HepG2 (cell line): ENCODE data around the gene EIF5. TPM values are rescaled to one million over a fixed set of nuclear protein-coding genes. Genes with fewer than 3 reads are reported as not detected.

Experiments used
- ATAC-seq: fragments of 200-7000 bp; cut with Tn5 transposase; 3 replicates; pipeline ENCODE4 v1.9.1; 2020; ENCODE audit warnings: mild to moderate bottlenecking, moderate library complexity
- BruUV-seq: library from RNA; stranded (reverse); fragments of 400-500 nt; replicated peaks from 2 replicates; lab custom pipeline; 2021; lab: Mats Ljungman, UMichigan
- CTCF ChIA-PET: fragments of 300-600 bp; formaldehyde crosslinking; extraction: SDS; loops from one replicate; lab custom pipeline; 2021; ENCODE audit warnings: low total read pairs, inconsistent platforms, low intra/inter-chr PET ratio; lab: Yijun Ruan, JAX
- POLR2A ChIA-PET: fragments of 350-600 bp; sonication (Branson Sonifier 250); formaldehyde crosslinking; loops from one replicate; lab custom pipeline; 2020; ENCODE audit warnings: antibody characterized with exemption, inconsistent platforms; lab: Yijun Ruan, JAX
- DNase-seq: peaks from one replicate; pipeline ENCODE4 v3.0.0-alpha.2; 2015; ENCODE audit warnings: low spot score
- FAIRE-seq: peaks from 3 replicates; lab custom pipeline; 2011; peaks lifted over from hg19 to GRCh38; lab: Jason Lieb, UNC
- H2AFZ ChIP-seq: one replicate; pipeline ENCODE4 v1.6.1; 2011; ENCODE audit warnings: low read length, inconsistent platforms
- H3K27ac ChIP-seq: fragments of 300-600 bp; 3 replicates; pipeline ENCODE4 v1.8.0; 2011; ENCODE audit warnings: mixed run types, mild to moderate bottlenecking, mixed read lengths, low read length, inconsistent platforms; ENCODE audit not compliant: insufficient read depth; ENCODE audit errors: extremely low read length
- H3K27me3 ChIP-seq, 2 experiments: fragments of 200-600 bp in 1 of 2; 2 replicates in 1 of 2; 3 replicates in 1 of 2; pipeline versions ENCODE4 v1.6.0 to v1.8.0; 2011; ENCODE audit warnings: low read length in 2 of 2, mild to moderate bottlenecking in 2 of 2, moderate library complexity in 2 of 2, inconsistent platforms in 1 of 2; ENCODE audit not compliant: insufficient read depth in 2 of 2, control insufficient read depth in 1 of 2
- H3K36me3 ChIP-seq, 2 experiments: fragments of 200-600 bp in 1 of 2; replicated peaks in 1 of 2; 2 replicates in 1 of 2; 3 replicates in 1 of 2; pipeline versions ENCODE4 v1.5.1 to v1.8.0; 2011; ENCODE audit warnings: low read length in 2 of 2, inconsistent platforms in 1 of 2; ENCODE audit not compliant: insufficient read depth in 2 of 2, control insufficient read depth in 1 of 2
- H3K4me1 ChIP-seq: 2 replicates; pipeline ENCODE4 v1.5.1; 2012; ENCODE audit warnings: low read length, inconsistent platforms; ENCODE audit not compliant: insufficient read depth
- H3K4me2 ChIP-seq: 2 replicates; pipeline ENCODE4 v1.6.0; 2011; ENCODE audit warnings: low read depth, low read length, inconsistent platforms
- H3K4me3 ChIP-seq, 3 experiments: fragments of 200-600 bp in 1 of 3; sonication (generic), shearing (Covaris generic) in 1 of 3; replicated peaks in 1 of 3; 2 replicates each; pipeline ENCODE4 v1.5.1; 2011 to 2016; ENCODE audit warnings: low read length in 3 of 3, inconsistent platforms in 2 of 3, low read depth in 2 of 3, mild to moderate bottlenecking in 2 of 3, control low read depth in 1 of 3, mixed read lengths in 1 of 3; ENCODE audit not compliant: insufficient read depth in 1 of 3
- H3K79me2 ChIP-seq: one replicate; pipeline ENCODE4 v1.6.1; 2011; ENCODE audit warnings: low read length, inconsistent platforms; ENCODE audit not compliant: insufficient read depth
- H3K9ac ChIP-seq: 2 replicates; pipeline ENCODE4 v1.6.0; 2011; ENCODE audit warnings: mild to moderate bottlenecking, low read depth, low read length, inconsistent platforms; ENCODE audit not compliant: insufficient read depth
- H3K9me3 ChIP-seq: 2 replicates; pipeline ENCODE4 v1.5.1; 2012; ENCODE audit warnings: mild to moderate bottlenecking, low read length
- H4K20me1 ChIP-seq: 2 replicates; pipeline ENCODE4 v1.6.0; 2011; ENCODE audit warnings: inconsistent platforms, mild to moderate bottlenecking, low read length, moderate library complexity; ENCODE audit not compliant: insufficient read depth
- FOXJ3 ChIP-seq: sonication (generic); formaldehyde crosslinking; IDR thresholded peaks from 2 replicates; pipeline ENCODE4 v1.4.0; 2020; ENCODE audit warnings: missing genetic modification reagents, mild to moderate bottlenecking, borderline replicate concordance
- HNRNPLL ChIP-seq: fragments of 200-400 bp; formaldehyde crosslinking; IDR thresholded peaks from 2 replicates; pipeline ENCODE4 v1.6.1; 2017; ENCODE audit warnings: mild to moderate bottlenecking, low read depth, low read length; ENCODE audit not compliant: poor library complexity, severe bottlenecking
- SETDB1 ChIP-seq: sonication (generic); formaldehyde crosslinking; IDR thresholded peaks from 2 replicates; pipeline ENCODE4 v1.5.1; 2020; ENCODE audit warnings: missing genetic modification reagents, mild to moderate bottlenecking, borderline replicate concordance
- ZNF546 ChIP-seq: sonication (generic); formaldehyde crosslinking; conservative IDR thresholded peaks from 2 replicates; pipeline ENCODE4 v1.8.1; 2023; ENCODE audit warnings: mild to moderate bottlenecking, missing genetic modification reagents
- WGBS: methylation state at CpG from one replicate; pipeline ENCODE4 v1.1.6; 2017; ENCODE audit warnings: low lambda C conversion rate; 5-methylcytosine and 5-hydroxymethylcytosine counted together
- in situ Hi-C: cut with HindIII; loops from 2 replicates; pipeline ENCODE4 v1.10.0; 2017; ENCODE audit warnings: low pct_unique_long_range_greater_than_20kb; ENCODE audit not compliant: extremely low pct_ligation_motif_present
- intact Hi-C: fragments of 100-400 bp; cut with micrococcal nuclease; formaldehyde crosslinking; loops from one replicate; pipeline ENCODE4 v1.10.0; 2022; ENCODE audit not compliant: unreplicated experiment
- polyA plus RNA-seq, 8 experiments: library from polyadenylated mRNA; depleted of rRNA in 3 of 8; stranded (reverse) in 7 of 8; unstranded in 1 of 8; fragments of >200 nt; fragmentation: Illumina TruSeq in 4 of 8; extraction: Trizol in 4 of 8; gene quantifications; 2 replicates each; pipeline versions ENCODE4 v1.2.1 to v1.2.3, GENCODE V29; 2011 to 2016; ENCODE audit warnings: low read depth in 4 of 8, missing spikeins in 1 of 8, mixed read lengths in 1 of 8; ENCODE audit not compliant: insufficient read depth in 1 of 8
- total RNA-seq, 5 experiments: library from RNA; depleted of rRNA; stranded (reverse); fragments of >200 nt; fragmentation: Illumina TruSeq; extraction: Trizol; gene quantifications; 2 replicates each; pipeline ENCODE4 v1.2.3, GENCODE V29; 2016; ENCODE audit warnings: low read depth in 1 of 5
- TF ChIP-seq, protein P1 (sequence below): sonication (generic); formaldehyde crosslinking; conservative IDR thresholded peaks from 2 replicates; pipeline ENCODE4 v1.4.0; 2020; ENCODE audit warnings: missing genetic modification reagents
- TF ChIP-seq, protein P2 (sequence below): IDR thresholded peaks from 2 replicates; pipeline ENCODE4 v1.6.1; 2016; ENCODE audit warnings: low read depth, control low read depth
- TF ChIP-seq, protein P3 (sequence below): sonication (generic); formaldehyde crosslinking; IDR thresholded peaks from 2 replicates; pipeline ENCODE4 v1.4.0; 2020; ENCODE audit warnings: missing genetic modification reagents
- TF ChIP-seq, protein P4 (sequence below): sonication (generic); formaldehyde crosslinking; IDR thresholded peaks from 2 replicates; pipeline ENCODE4 v1.5.0; 2020; ENCODE audit warnings: mild to moderate bottlenecking, missing genetic modification reagents, moderate library complexity

EIF5 gene
- total and polyA plus RNA-seq, 2 of the 13 experiments (the other 11 are each of a cell fraction or from before 2014, with no cell fraction given): 189 to 281 TPM

DNA sequence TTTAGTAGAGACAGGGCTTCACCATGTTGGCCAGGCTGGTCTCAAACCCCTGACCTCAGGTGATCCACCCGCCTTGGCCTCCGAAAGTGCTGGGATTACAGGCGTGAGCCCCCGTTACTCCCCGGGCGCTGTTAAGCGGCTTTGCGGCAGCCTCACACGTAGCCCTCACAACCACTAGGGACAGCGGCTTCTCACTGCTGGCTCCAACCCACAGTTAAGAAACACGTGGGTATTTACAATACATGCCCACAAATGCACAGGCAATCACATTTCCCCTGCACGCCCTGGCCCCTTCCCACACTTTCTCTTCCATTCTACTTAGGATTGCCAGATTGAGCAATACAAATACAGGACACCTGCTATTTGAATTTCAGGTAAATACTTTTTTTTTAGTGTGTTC is 37.0 kb upstream of the EIF5 start:
- CTCF ChIA-PET: no interaction called here
- 17% methylated on average over 11 of the region's 12 CpGs for WGBS
- in situ Hi-C loops: no loop called here
- no peak overlapping the region for H2AFZ ChIP-seq
- POLR2A ChIA-PET: no interaction called here
- DNase-seq (no peak), ATAC-seq (peak; percentile 53; the same call in 2 of the 3 replicates), FAIRE-seq (no peak)
- intact Hi-C loops: loop anchor here (2.0 kb wide), 1 partner anchor 94 kb away; no protein-coding TSS in a partner anchor
- TF ChIP-seq ZNF546 (CRISPR knock-in tag) (no peak), HNRNPLL (peak; percentile 31), SETDB1 (CRISPR knock-in tag) (no peak), FOXJ3 (CRISPR knock-in tag) (no peak)
- TF ChIP-seq, protein P1, sequence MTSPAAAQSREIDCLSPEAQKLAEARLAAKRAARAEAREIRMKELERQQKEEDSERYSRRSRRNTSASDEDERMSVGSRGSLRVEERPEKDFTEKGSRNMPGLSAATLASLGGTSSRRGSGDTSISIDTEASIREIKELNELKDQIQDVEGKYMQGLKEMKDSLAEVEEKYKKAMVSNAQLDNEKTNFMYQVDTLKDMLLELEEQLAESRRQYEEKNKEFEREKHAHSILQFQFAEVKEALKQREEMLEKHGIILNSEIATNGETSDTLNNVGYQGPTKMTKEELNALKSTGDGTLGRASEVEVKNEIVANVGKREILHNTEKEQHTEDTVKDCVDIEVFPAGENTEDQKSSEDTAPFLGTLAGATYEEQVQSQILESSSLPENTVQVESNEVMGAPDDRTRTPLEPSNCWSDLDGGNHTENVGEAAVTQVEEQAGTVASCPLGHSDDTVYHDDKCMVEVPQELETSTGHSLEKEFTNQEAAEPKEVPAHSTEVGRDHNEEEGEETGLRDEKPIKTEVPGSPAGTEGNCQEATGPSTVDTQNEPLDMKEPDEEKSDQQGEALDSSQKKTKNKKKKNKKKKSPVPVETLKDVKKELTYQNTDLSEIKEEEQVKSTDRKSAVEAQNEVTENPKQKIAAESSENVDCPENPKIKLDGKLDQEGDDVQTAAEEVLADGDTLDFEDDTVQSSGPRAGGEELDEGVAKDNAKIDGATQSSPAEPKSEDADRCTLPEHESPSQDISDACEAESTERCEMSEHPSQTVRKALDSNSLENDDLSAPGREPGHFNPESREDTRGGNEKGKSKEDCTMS: no peak
- TF ChIP-seq, protein P2, sequence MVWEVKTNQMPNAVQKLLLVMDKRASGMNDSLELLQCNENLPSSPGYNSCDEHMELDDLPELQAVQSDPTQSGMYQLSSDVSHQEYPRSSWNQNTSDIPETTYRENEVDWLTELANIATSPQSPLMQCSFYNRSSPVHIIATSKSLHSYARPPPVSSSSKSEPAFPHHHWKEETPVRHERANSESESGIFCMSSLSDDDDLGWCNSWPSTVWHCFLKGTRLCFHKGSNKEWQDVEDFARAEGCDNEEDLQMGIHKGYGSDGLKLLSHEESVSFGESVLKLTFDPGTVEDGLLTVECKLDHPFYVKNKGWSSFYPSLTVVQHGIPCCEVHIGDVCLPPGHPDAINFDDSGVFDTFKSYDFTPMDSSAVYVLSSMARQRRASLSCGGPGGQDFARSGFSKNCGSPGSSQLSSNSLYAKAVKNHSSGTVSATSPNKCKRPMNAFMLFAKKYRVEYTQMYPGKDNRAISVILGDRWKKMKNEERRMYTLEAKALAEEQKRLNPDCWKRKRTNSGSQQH (CRISPR knock-in tag): no peak
- TF ChIP-seq, protein P3, sequence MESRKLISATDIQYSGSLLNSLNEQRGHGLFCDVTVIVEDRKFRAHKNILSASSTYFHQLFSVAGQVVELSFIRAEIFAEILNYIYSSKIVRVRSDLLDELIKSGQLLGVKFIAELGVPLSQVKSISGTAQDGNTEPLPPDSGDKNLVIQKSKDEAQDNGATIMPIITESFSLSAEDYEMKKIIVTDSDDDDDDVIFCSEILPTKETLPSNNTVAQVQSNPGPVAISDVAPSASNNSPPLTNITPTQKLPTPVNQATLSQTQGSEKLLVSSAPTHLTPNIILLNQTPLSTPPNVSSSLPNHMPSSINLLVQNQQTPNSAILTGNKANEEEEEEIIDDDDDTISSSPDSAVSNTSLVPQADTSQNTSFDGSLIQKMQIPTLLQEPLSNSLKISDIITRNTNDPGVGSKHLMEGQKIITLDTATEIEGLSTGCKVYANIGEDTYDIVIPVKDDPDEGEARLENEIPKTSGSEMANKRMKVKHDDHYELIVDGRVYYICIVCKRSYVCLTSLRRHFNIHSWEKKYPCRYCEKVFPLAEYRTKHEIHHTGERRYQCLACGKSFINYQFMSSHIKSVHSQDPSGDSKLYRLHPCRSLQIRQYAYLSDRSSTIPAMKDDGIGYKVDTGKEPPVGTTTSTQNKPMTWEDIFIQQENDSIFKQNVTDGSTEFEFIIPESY (CRISPR knock-in tag): peak; percentile 61; the same call in 1 of the 2 replicates
- TF ChIP-seq, protein P4, sequence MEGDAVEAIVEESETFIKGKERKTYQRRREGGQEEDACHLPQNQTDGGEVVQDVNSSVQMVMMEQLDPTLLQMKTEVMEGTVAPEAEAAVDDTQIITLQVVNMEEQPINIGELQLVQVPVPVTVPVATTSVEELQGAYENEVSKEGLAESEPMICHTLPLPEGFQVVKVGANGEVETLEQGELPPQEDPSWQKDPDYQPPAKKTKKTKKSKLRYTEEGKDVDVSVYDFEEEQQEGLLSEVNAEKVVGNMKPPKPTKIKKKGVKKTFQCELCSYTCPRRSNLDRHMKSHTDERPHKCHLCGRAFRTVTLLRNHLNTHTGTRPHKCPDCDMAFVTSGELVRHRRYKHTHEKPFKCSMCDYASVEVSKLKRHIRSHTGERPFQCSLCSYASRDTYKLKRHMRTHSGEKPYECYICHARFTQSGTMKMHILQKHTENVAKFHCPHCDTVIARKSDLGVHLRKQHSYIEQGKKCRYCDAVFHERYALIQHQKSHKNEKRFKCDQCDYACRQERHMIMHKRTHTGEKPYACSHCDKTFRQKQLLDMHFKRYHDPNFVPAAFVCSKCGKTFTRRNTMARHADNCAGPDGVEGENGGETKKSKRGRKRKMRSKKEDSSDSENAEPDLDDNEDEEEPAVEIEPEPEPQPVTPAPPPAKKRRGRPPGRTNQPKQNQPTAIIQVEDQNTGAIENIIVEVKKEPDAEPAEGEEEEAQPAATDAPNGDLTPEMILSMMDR (CRISPR knock-in tag): peak; percentile 28; the same call in 1 of the 2 replicates
- no TSS peak for BruUV-seq
- H3K9ac ChIP-seq: no peak overlapping the region
- no peak overlapping the region for H3K4me3 ChIP-seq
- H3K27me3 ChIP-seq: peaks cover 1 to 18% of the 10 kb centered on the region in 2 experiments; a peak in 3 of 5 replicates
- no peaks in the 10 kb centered on the region for H3K36me3 ChIP-seq
- no peak overlapping the region for H3K4me2 ChIP-seq
- no peaks in the 10 kb centered on the region for H3K4me1 ChIP-seq
- no peak overlapping the region for H3K27ac ChIP-seq
- no peaks in the 10 kb centered on the region for H4K20me1 ChIP-seq
- no peaks in the 10 kb centered on the region for H3K9me3 ChIP-seq
- no peaks in the 10 kb centered on the region for H3K79me2 ChIP-seq
